Measurements from ENCODE around the gene ANKRD27. TPM values are rescaled to one million over a fixed set of nuclear protein-coding genes. Genes with fewer than 3 reads are reported as not detected.
"Not testable (repeated sequence)": the region's sequence is repeated elsewhere in the genome, so short reads cannot be mapped to it uniquely, and the experiment has no call there.

The ANKRD27 gene
- total RNA-seq, 1 donor from 2014 or later = 24.1 TPM

GRCh38 chr19:32652331-32652730 lies 22.6 kb downstream of the ANKRD27 start:
- DNase-seq (ENCODE audit: low spot score) = not testable (repeated sequence)

DNA sequence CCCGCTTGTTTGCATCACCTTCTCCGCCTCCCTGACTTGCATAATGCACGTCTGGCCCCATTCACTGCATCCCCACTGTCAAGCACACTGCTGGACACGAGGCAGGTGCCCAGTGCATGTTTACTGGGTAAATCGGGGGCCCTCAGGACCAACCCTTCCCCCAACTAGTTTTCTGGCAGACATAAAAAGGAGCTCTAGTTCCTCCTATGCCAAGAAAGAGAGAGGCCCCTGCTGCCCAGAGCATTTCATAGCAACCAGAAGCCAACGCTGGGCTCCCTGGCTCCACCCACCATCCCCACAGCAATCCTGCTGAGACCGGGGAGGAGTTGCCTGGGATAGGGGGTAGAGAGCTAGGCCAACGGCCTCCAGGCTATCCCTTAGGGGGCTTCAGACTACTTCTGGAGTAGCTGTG lies 23.2 kb downstream of the ANKRD27 start:
- no peak for DNase-seq (ENCODE audit: low spot score)

DNA sequence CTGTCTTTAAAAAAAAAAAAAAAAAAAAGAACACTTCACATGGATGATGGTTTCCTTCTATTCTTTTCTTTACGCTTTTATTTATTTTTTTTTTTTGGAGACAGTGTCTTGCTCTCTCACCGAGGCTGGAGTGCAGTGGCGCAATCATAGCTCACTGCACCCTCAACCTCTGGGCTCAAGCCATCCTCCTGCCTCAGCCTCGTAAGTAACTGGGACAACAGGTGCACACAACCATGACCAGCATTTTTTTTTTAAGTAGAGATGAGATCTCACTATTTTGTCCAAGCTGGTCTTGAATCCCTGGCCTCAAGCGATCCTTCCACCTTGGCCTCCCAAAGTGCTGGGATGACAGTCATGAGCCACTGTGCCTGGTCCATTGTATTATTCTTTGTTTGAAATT lies 24.3 kb downstream of the ANKRD27 start:
- DNase-seq (ENCODE audit: low spot score) = no peak

DNA sequence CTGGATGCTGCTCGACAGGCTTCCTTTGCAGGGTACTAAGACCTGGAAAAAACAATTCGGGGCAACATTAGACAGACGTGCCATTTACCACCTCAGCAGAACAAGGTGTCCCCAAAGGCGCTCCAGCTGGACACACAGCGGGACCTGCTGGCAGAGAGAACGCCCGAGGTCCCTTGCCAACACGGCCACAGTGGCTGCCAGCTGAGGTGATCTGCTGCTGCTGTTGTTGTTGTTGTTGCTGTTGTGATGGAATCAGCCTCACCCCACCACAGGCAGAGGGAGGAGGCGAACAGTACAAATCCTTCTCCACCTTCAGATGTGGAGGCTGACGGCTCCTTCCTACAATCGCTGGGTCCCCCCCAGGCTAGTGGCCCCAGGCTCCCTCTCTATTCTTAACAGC lies 25.2 kb downstream of the ANKRD27 start:
- no peak for DNase-seq (ENCODE audit: low spot score)

- DNase-seq (ENCODE audit: low spot score) = no peak
These were observed 27.6 kb downstream of the ANKRD27 start for GRCh38 chr19:32647361-32647760.

DNA sequence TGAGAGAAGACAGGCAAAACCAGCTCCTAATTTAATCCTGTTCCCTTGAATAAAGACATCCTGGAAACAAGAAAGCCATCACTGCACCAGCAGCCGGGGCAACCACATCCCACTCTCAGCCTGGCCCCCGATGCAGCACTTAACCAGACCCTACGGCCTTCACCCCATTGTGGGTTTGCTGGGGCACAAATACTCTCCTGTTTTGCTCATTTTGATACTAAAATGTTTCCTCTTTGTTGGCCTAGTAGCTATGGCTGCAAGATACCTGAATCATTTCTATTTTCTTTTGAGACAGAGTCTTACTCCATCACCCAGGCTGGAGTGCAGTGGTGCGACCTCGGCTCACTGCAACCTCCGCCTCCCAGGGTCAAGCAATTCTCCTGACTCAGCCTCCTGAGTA lies 28.4 kb downstream of the ANKRD27 start:
- DNase-seq (ENCODE audit: low spot score) = no peak

DNA sequence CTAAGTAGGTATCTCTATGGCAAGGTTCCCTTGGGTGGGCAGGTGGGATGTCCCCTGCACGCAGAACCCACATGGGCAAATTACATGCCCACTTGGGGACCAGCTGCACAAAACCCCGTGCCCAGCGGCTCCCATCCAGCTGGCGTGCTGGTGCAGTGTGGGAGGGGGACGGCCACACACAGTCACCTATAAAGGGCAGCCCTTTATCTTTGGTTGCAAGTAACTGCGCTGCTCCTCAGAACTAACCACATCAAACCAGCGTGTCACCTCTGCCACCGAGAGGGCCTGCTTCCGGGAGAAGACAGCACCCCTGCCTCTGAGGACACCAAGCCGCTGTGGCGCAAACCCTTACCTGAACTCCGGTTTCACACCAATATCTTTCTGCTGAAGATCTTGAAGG lies 32.2 kb downstream of the ANKRD27 start:
- no peak for DNase-seq (ENCODE audit: low spot score)

GRCh38 chr19:32638625-32639024 lies 36.4 kb downstream of the ANKRD27 start:
- no peak for DNase-seq (ENCODE audit: low spot score)

- no peak for DNase-seq (ENCODE audit: low spot score)
These were observed 37.5 kb downstream of the ANKRD27 start for GRCh38 chr19:32637480-32637879.

GRCh38 chr19:32631381-32631780 lies 43.6 kb downstream of the ANKRD27 start:
- DNase-seq (ENCODE audit: low spot score) = no peak

DNA sequence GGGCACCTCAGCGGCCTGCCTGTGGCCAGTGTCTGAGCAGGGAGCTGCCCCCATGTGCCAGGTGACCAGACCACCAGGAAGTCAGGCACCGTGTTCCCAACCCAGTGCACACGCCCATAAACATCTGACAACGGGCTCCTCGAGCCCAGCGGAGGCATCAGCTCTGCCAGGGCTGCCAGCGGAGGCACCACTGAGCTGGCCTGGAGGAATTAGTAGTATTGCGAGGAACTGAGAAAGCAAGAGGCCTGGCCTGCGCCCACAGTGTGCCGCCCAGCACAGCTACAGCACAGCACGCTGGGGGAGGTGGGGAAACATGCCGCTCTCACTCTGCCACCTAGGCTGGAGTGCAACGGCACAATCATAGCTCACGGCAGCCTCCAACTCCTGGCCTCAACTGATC lies 44.6 kb downstream of the ANKRD27 start:
- no peak for DNase-seq (ENCODE audit: low spot score)

GRCh38 chr19:32627714-32628270 lies 47.2 kb downstream of the ANKRD27 start:
- DNase-seq (ENCODE audit: low spot score) = no peak

- no peak for DNase-seq (ENCODE audit: low spot score)
These were observed 48.0 kb downstream of the ANKRD27 start for GRCh38 chr19:32626969-32627368.

GRCh38 chr19:32624410-32624809 lies 50.6 kb downstream of the ANKRD27 start:
- no peak for DNase-seq (ENCODE audit: low spot score)

DNA sequence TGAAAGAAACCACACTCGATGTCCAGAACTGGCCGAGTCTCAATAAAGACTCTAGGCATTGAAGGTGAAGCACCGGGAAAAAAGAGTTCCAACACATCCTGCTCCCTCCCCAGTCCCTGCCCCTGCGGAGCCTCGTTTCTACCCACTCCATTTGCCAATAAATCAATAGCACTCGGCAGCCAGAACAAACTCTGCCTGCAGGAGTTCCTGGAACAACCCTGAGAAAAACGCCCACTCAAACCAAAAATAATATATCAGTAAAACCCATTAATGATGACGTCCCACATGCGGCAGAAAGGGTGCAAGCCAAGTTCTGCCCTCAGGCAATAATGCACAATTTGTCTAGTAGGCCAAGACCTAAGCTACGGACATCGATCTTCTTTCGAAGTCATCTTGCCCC lies 53.0 kb downstream of the ANKRD27 start:
- DNase-seq (ENCODE audit: low spot score) = no peak

GRCh38 chr19:32619051-32619685 lies 55.8 kb downstream of the ANKRD27 start:
- no peak for DNase-seq (ENCODE audit: low spot score)

GRCh38 chr19:32615569-32615968 lies 59.4 kb downstream of the ANKRD27 start:
- DNase-seq (ENCODE audit: low spot score) = no peak

DNA sequence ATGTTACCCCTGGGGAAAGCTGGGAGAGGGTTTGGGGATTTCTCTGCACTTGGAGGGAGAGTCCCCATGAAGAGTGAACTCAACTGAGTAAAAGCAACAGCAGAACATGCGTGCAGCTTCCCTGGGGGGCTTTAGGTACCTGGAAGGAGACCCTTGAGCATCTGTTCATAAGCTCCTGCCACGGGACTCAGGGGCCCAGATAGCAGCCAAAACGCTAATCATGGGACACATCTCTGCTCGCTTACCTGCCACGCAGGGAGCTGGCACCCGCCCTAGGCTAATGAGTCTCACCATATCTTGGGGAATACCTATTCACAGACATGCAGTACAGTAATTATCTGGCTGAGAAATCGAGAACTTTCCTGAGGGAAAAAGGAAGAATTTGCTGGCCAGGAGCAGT lies 60.1 kb downstream of the ANKRD27 start:
- no peak for DNase-seq (ENCODE audit: low spot score)

DNA sequence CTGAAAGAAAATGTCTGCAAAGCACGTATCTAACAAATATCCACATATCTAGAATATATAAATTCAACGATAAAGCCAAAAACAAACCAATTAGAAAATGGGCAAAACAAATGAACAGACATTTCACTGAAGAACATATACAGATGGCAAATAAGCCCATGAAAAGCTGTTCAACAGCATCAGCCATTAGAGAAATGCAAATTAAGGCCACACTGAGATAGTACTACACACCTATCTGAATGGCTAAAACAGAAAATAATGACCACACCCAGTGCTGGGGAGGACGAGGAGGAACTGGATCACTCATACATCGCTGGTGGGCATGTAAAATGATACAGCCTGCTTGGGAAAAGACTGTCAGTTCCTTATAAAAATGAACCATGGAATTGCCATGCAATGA lies 62.0 kb downstream of the ANKRD27 start:
- no peak for DNase-seq (ENCODE audit: low spot score)

- DNase-seq (ENCODE audit: low spot score) = no peak
These were observed 63.8 kb downstream of the ANKRD27 start for GRCh38 chr19:32611161-32611560.

GRCh38 chr19:32607479-32607878 lies 67.5 kb downstream of the ANKRD27 start:
- DNase-seq (ENCODE audit: low spot score) = no peak

- no peak for DNase-seq (ENCODE audit: low spot score)
These were observed 68.7 kb downstream of the ANKRD27 start for GRCh38 chr19:32606289-32606688.

DNA sequence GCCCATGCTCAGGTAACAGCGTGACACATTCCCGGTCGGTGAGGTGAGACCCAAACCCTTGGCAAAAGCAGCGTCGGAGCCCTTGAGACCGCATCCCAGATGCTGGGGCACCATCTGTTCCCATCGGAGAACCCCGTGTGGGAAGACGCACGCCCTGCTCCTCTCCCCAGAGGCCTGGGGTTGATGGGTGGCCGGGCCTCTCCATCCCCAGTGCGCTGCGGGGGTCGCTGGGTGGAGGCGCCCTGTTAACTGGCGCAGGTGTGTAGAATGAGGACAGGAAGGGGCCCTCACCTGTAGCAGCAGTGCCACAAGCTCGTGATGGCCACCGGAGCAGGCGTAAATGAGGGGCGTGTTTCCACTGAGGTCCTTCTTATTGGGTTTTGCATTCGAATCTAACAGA lies 69.4 kb downstream of the ANKRD27 start:
- no peak for DNase-seq (ENCODE audit: low spot score)

- no peak for DNase-seq (ENCODE audit: low spot score)
These were observed 71.0 kb downstream of the ANKRD27 start for GRCh38 chr19:32603961-32604360.

Data from mucosa of gallbladder (tissue), 1 donor.